GM19468 (cell line): ENCODE results near the gene GPR39.

Experiments
- ATAC-seq: cut with Tn5 transposase; IDR thresholded peaks from one replicate; pipeline ENCODE4 v1.9.1; 2021; ENCODE audit warnings: mild to moderate bottlenecking, moderate library complexity, moderate number of reproducible peaks; ENCODE audit not compliant: unreplicated experiment; ENCODE audit errors: extremely low read depth

Gene GPR39

DNA sequence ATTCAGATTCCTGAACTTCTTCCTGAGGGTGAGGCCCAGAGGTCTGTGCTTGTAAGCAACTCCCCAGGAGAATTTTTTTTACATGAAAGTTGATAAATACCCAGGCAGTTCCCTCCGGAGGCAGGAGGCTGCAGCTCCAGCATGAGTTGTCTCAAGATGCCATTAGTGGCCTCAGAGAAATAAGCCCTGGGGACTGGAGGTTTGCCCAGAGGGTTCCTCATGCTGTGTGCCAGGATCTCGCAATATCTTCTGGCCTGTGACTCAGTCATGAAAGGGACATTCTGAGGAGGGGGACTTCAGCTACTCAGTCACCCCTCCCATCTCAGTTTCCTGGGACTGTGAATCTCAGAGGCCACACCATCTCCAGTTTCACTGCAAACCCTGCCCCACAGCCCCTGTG is 203.5 kb downstream of the GPR39 start:
- ATAC-seq: no peak

GRCh38 chr2:132621131-132621875 is 204.7 kb downstream of the GPR39 start:
- ATAC-seq: no peak

DNA sequence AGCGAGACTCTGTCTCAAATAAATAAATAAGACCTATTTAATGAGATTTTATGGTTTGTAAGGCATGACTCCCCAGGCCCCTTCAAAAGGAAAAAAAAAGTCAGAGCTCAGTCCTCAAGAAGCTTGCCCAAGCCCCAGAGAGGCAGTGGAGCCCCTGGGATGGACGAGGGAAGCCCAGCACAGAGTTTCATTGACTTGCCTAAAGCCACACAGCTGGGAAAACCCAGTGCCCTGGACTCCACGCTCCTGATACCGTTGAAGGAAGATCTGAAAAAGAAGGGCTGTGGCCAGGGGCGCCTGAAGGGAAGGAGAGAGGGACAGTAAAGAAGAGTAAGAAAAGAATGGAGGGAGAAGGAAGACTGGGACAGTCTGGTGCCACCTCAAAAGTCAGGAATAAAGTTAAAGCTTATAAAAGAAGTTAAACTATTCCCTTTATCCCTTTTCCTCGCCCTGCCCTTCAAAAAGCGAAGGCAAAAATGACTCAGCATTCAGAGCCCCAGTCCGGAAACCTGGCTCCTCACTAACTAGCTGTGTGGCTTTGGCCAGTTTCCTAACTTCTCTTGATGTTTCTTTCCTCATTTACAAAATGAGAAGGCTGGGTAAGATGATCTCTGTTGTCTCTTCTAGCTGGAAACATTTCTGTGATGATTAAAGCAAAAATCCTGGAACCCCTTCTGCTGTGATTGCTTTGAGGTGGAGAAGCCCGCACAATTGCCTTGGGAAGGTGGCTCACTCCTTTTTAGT is 206.7 kb downstream of the GPR39 start:
- no peak for ATAC-seq

GRCh38 chr2:132627536-132627935 is 210.9 kb downstream of the GPR39 start:
- ATAC-seq: no peak

DNA sequence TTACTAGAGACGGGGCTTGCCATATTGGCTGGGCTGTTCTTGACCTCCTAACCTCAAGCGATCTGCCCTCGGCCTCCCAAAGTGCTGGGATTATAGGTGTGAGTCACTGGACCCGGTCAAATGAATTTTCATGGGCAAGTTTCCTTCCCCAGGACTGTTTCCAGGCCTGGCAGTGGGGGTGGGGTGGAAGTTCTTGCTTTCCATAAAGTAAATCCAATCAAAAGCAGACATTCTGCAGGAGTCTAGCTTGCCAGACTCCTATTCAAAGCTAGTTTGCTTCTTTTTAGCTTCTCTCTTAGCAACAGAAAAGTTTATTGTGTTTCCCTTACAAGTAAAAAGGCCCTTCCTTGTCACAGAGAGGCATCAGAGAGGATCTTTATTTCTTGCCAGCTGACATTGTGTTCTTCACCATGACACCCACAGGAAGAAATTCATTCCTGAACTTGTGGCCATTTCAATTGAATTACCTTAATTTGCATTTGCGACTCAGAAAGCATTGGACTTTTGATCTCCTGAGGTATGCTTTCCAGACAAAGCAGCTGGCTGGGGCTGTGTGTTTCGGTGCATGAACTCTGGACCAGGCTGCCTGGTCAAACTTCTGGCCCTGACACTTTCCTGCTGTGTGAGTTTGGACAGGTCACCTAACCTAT is 215.5 kb downstream of the GPR39 start:
- ATAC-seq: no peak

GRCh38 chr2:132633635-132634034 is 217.0 kb downstream of the GPR39 start:
- no peak for ATAC-seq

- no peak for ATAC-seq
Measured at GRCh38 chr2:132636346-132636745, 219.7 kb downstream of the GPR39 start.

GRCh38 chr2:132638313-132639040 is 221.9 kb downstream of the GPR39 start:
- ATAC-seq: no peak

DNA sequence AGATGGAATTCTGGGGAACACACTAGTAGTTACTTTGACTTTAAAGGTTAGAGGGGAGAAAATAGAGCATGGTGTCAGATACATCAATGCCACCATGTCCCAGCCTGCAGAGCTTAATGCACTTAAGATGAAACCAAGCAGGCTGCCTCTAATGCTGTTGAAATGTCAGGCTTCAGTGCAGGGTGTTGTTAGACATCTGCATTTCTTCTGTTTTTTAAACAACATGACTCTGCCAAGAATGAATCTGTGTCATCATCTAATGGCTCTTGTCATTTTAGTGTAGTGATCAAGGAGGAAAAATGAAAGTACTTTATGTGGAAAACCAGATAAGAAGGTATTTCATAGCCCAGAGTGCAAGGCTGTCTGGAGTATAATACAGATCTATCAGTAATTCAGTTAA is 223.5 kb downstream of the GPR39 start:
- no peak for ATAC-seq

DNA sequence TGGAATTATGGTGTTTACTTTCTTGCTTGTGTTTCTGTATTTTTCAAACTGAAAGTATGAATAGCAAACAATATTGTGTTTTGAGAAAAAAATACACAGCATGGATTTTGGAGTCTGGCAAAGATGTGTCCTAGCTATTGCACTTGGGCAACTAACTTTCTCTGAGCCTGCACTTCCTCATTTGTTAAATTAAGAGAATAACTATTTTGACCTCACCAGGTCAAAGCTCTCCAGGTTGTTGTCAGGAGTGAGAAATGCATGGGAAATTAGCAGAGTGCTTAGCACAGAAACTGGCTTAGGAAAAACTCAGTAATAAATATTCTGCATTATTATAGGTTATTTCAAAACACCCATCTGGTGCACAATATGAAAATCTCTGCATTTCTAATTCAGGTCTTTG is 225.2 kb downstream of the GPR39 start:
- no peak for ATAC-seq

DNA sequence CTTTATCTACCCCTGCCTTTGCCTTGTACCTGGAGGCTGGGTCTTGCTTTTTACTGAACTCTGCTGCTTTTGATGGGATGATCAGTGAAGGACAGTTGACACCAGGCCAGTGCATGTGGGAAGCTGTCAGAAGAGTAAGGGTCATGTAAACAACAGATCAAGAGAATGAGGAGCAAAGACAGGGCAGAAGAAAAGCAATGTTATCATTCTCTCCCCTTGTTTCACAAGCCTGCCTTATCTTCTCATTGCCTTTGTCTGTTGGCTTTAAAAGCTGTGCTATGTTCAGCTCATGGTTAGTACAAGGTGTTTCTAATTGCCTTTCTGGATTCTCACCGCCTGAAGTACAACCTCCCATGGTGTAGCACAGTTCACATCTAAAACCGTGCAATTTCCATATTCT is 225.8 kb downstream of the GPR39 start:
- no peak for ATAC-seq

- no peak for ATAC-seq
Measured at GRCh38 chr2:132645176-132645575, 228.6 kb downstream of the GPR39 start.

GRCh38 chr2:132645722-132646539 is 229.3 kb downstream of the GPR39 start:
- no peak for ATAC-seq

DNA sequence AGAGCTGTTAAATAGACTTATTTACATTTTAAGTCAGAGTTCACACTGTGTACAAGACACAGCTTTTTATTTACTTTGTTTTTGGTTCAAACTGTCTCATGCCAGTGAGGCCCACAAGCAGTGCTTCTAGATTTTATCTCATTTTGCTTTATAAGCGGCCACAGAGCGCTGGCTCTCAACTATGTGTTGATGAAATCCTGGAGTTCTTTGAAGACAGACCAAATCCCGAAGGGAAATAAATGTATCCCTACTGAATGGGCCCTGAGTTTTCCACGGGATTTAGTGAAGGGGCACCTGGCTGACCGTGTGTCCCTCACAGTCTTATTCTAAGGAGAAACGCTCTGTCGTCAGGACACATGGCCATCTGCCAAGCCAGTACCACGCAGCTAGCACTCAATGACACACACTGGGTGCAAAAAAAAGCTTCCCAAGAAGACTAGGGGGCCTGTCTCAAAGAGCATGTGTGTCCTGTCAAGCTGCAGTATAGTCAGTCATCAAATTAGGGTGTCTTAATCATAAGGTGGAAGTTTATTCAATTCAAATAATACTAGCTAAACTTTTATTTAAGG is 230.0 kb downstream of the GPR39 start:
- ATAC-seq: no peak

DNA sequence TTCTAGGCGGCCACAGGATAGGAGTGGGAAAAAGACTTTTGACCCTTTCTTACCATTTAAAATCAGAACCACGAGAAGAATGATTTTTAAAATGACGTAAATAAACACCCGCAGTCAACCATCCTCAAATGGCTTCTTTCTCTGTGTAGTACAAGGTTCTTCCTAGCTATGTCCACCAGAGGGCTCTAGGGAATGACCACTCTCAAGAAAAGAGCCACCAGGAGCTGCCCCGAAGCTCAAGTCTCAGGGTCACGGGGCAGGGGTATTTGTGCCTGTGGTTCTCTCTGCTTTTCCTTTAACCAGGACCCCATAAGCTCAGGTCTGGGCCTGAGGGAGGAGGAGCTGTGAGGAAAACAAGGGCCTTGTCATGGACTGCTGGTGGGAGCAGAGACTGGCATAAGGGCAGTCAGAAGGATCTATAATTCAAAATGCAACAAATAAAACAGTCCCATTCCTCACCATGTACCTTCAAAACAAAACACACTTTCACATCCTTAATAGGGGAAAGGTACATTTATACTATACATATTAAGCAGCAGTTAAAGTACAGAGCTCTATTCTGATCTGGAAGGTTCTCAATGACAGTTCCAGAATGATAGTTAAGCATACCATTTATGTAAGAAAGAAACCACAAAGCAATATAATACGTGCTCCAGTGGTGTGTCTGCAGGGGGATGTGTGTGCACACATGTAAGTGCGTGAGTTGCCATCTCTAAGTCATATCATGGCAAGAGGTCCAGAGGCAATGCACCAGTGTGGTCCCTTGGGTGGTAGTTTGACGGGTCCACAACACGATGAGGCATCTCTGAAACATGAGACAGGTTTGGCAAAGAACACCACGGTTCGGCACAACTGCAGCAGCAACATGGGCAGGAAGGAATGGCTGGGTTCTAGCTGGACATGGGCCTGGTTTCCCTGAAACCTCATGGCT is 234.8 kb downstream of the GPR39 start:
- ATAC-seq: no peak

DNA sequence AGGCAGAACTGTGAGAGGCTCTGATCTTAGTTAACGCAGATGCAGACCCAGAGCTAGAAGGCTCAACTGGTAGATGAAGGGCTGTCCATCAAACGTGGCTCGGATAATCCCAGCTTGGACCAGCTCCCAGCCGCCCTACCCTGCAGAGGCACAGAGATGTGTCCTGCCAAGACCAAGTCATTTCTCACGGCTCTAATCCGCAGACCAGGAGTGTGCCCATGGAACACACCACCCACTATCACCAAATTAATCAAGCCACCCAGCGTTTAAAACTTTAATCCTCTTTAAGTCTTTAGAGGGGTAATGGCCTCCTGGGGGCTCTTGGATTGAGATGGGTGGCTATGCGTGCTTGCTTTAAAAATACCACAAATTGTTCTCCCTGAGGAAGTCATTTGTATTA is 235.9 kb downstream of the GPR39 start:
- no peak for ATAC-seq

GRCh38 chr2:132654335-132654734 is 237.7 kb downstream of the GPR39 start:
- ATAC-seq: no peak

DNA sequence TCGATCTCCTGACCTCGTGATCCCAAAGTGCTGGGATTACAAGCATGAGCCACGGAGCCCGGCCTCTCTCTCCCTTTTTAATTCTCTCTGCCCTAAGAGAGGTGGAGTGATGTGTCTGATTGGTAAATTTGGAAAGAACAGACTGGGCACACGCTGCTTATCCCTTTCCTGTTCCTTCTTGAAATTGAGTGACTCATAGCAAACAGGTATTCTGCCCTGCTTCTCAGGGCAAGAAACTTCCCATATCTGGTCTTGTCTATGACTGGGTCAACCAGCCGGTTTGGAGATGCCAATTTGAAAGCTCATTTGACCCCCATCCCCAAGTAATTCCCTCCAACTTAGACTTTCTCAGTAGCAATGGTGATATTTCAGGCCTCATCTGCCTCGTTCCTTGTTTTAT is 238.4 kb downstream of the GPR39 start:
- no peak for ATAC-seq
